ENCODE measurements around the gene IFITM5.

DNA sequence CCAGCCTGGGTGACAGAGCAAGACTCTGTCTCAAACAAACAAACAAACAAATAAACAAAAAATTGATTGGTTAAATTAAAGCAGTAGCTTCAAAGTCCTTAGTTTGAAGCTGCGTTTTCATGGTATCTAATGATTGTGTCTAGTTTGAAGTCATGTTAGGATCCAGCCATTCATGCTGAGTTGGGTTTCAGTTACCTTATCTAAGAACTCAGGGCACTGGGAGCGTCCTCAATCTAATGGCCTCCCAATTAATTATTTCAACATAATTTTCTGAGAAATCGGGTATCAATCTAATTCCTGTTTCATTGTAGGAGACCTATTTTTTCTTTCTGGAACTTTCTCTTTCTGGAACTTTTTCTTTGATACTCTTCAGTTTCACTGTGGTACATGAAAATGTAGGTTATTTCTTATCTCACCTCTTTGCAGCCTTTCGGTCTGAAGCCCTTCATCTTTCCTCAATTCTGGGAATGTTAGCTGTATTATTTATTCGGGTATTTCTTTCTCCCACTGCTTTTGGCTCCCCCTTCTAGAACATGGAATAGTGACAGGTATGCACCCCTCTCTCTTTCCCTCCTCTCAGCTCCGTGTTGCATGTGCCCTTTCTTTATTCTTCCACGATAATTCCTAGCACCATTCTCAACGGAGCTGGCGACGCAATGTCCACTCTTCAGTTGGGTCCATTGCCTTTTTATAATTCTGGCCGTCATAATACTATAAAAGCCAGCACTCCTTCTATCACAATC is 45.7 kb upstream of the IFITM5 start:
- TF ChIP-seq FOXM1 (IDR thresholded peaks at IDR 0.05; ENCODE audit: borderline replicate concordance) (no peak), L3MBTL2 (conservative IDR thresholded peaks at IDR 0.05) (no peak), BHLHE40 (IDR thresholded peaks at IDR 0.05; ENCODE audit: borderline replicate concordance) (no peak), SP1 (IDR thresholded peaks at IDR 0.05) (no peak), HDGF (IDR thresholded peaks at IDR 0.05; ENCODE audit: borderline replicate concordance) (no peak), ELF4 (IDR thresholded peaks at IDR 0.05) (no peak), TARDBP (IDR thresholded peaks at IDR 0.05) (no peak), CTBP1 (IDR thresholded peaks at IDR 0.05; ENCODE audit: borderline replicate concordance) (no peak), FOXK2 (IDR thresholded peaks at IDR 0.05) (no peak), ZNF384 (IDR thresholded peaks at IDR 0.05) (no peak)
- TF ChIP-seq, protein P1, sequence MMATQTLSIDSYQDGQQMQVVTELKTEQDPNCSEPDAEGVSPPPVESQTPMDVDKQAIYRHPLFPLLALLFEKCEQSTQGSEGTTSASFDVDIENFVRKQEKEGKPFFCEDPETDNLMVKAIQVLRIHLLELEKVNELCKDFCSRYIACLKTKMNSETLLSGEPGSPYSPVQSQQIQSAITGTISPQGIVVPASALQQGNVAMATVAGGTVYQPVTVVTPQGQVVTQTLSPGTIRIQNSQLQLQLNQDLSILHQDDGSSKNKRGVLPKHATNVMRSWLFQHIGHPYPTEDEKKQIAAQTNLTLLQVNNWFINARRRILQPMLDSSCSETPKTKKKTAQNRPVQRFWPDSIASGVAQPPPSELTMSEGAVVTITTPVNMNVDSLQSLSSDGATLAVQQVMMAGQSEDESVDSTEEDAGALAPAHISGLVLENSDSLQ (IDR thresholded peaks at IDR 0.05), result no peak

All from HEK293T (cell line).